HepG2 (cell line): ENCODE measurements around the gene SLC12A5. TPM values are rescaled to one million over a fixed set of nuclear protein-coding genes. Genes with fewer than 3 reads are reported as not detected.

ENCODE experiments used
- ATAC-seq: fragments of 200-7000 bp; cut with Tn5 transposase; 3 replicates; pipeline ENCODE4 v1.9.1; 2020; ENCODE audit warnings: mild to moderate bottlenecking, moderate library complexity
- BruUV-seq: library from RNA; stranded (reverse); fragments of 400-500 nt; replicated peaks from 2 replicates; lab custom pipeline; 2021; lab: Mats Ljungman, UMichigan
- CTCF ChIA-PET: fragments of 300-600 bp; formaldehyde crosslinking; extraction: SDS; loops from one replicate; lab custom pipeline; 2021; ENCODE audit warnings: low total read pairs, inconsistent platforms, low intra/inter-chr PET ratio; lab: Yijun Ruan, JAX
- POLR2A ChIA-PET: fragments of 350-600 bp; sonication (Branson Sonifier 250); formaldehyde crosslinking; loops from one replicate; lab custom pipeline; 2020; ENCODE audit warnings: antibody characterized with exemption, inconsistent platforms; lab: Yijun Ruan, JAX
- DNase-seq: peaks from one replicate; pipeline ENCODE4 v3.0.0-alpha.2; 2015; ENCODE audit warnings: low spot score
- FAIRE-seq: peaks from 3 replicates; lab custom pipeline; 2011; peaks lifted over from hg19 to GRCh38; lab: Jason Lieb, UNC
- H2AFZ ChIP-seq: one replicate; pipeline ENCODE4 v1.6.1; 2011; ENCODE audit warnings: low read length, inconsistent platforms
- H3K27ac ChIP-seq: fragments of 300-600 bp; 3 replicates; pipeline ENCODE4 v1.8.0; 2011; ENCODE audit warnings: mixed run types, mild to moderate bottlenecking, mixed read lengths, low read length, inconsistent platforms; ENCODE audit not compliant: insufficient read depth; ENCODE audit errors: extremely low read length
- H3K27me3 ChIP-seq, 2 experiments: fragments of 200-600 bp in 1 of 2; 2 replicates in 1 of 2; 3 replicates in 1 of 2; pipeline versions ENCODE4 v1.6.0 to v1.8.0; 2011; ENCODE audit warnings: low read length in 2 of 2, mild to moderate bottlenecking in 2 of 2, moderate library complexity in 2 of 2, inconsistent platforms in 1 of 2; ENCODE audit not compliant: insufficient read depth in 2 of 2, control insufficient read depth in 1 of 2
- H3K36me3 ChIP-seq, 2 experiments: fragments of 200-600 bp in 1 of 2; replicated peaks in 1 of 2; 2 replicates in 1 of 2; 3 replicates in 1 of 2; pipeline versions ENCODE4 v1.5.1 to v1.8.0; 2011; ENCODE audit warnings: low read length in 2 of 2, inconsistent platforms in 1 of 2; ENCODE audit not compliant: insufficient read depth in 2 of 2, control insufficient read depth in 1 of 2
- H3K4me1 ChIP-seq: 2 replicates; pipeline ENCODE4 v1.5.1; 2012; ENCODE audit warnings: low read length, inconsistent platforms; ENCODE audit not compliant: insufficient read depth
- H3K4me2 ChIP-seq: 2 replicates; pipeline ENCODE4 v1.6.0; 2011; ENCODE audit warnings: low read depth, low read length, inconsistent platforms
- H3K4me3 ChIP-seq, 3 experiments: fragments of 200-600 bp in 1 of 3; sonication (generic), shearing (Covaris generic) in 1 of 3; replicated peaks in 1 of 3; 2 replicates each; pipeline ENCODE4 v1.5.1; 2011 to 2016; ENCODE audit warnings: low read length in 3 of 3, inconsistent platforms in 2 of 3, low read depth in 2 of 3, mild to moderate bottlenecking in 2 of 3, control low read depth in 1 of 3, mixed read lengths in 1 of 3; ENCODE audit not compliant: insufficient read depth in 1 of 3
- H3K79me2 ChIP-seq: one replicate; pipeline ENCODE4 v1.6.1; 2011; ENCODE audit warnings: low read length, inconsistent platforms; ENCODE audit not compliant: insufficient read depth
- H3K9ac ChIP-seq: 2 replicates; pipeline ENCODE4 v1.6.0; 2011; ENCODE audit warnings: mild to moderate bottlenecking, low read depth, low read length, inconsistent platforms; ENCODE audit not compliant: insufficient read depth
- H3K9me3 ChIP-seq: 2 replicates; pipeline ENCODE4 v1.5.1; 2012; ENCODE audit warnings: mild to moderate bottlenecking, low read length
- H4K20me1 ChIP-seq: 2 replicates; pipeline ENCODE4 v1.6.0; 2011; ENCODE audit warnings: inconsistent platforms, mild to moderate bottlenecking, low read length, moderate library complexity; ENCODE audit not compliant: insufficient read depth
- NRL ChIP-seq: sonication (generic); formaldehyde crosslinking; IDR thresholded peaks from 2 replicates; pipeline ENCODE4 v1.5.0; 2020; ENCODE audit warnings: missing genetic modification reagents, mild to moderate bottlenecking, moderate library complexity, borderline replicate concordance
- PBX3 ChIP-seq: sonication (generic); formaldehyde crosslinking; IDR thresholded peaks from 2 replicates; pipeline ENCODE4 v1.8.1; 2023; ENCODE audit warnings: missing genetic modification reagents, inconsistent platforms, borderline replicate concordance
- RXRA ChIP-seq: sonication (generic); formaldehyde crosslinking; IDR thresholded peaks from 2 replicates; pipeline ENCODE4 v1.5.1; 2020; ENCODE audit warnings: missing genetic modification reagents
- ZNF619 ChIP-seq: sonication (generic); formaldehyde crosslinking; IDR thresholded peaks from 2 replicates; pipeline ENCODE4 v1.4.0; 2020; ENCODE audit warnings: mild to moderate bottlenecking, missing genetic modification reagents
- WGBS: methylation state at CpG from one replicate; pipeline ENCODE4 v1.1.6; 2017; ENCODE audit warnings: low lambda C conversion rate; 5-methylcytosine and 5-hydroxymethylcytosine counted together
- in situ Hi-C: cut with HindIII; loops from 2 replicates; pipeline ENCODE4 v1.10.0; 2017; ENCODE audit warnings: low pct_unique_long_range_greater_than_20kb; ENCODE audit not compliant: extremely low pct_ligation_motif_present
- intact Hi-C: fragments of 100-400 bp; cut with micrococcal nuclease; formaldehyde crosslinking; loops from one replicate; pipeline ENCODE4 v1.10.0; 2022; ENCODE audit not compliant: unreplicated experiment
- polyA plus RNA-seq, 8 experiments: library from polyadenylated mRNA; depleted of rRNA in 3 of 8; stranded (reverse) in 7 of 8; unstranded in 1 of 8; fragments of >200 nt; fragmentation: Illumina TruSeq in 4 of 8; extraction: Trizol in 4 of 8; gene quantifications; 2 replicates each; pipeline versions ENCODE4 v1.2.1 to v1.2.3, GENCODE V29; 2011 to 2016; ENCODE audit warnings: low read depth in 4 of 8, missing spikeins in 1 of 8, mixed read lengths in 1 of 8; ENCODE audit not compliant: insufficient read depth in 1 of 8
- total RNA-seq, 5 experiments: library from RNA; depleted of rRNA; stranded (reverse); fragments of >200 nt; fragmentation: Illumina TruSeq; extraction: Trizol; gene quantifications; 2 replicates each; pipeline ENCODE4 v1.2.3, GENCODE V29; 2016; ENCODE audit warnings: low read depth in 1 of 5
- TF ChIP-seq, protein P1 (sequence below): sonication (generic); formaldehyde crosslinking; IDR thresholded peaks from 2 replicates; pipeline ENCODE4 v1.4.0; 2020; ENCODE audit warnings: missing genetic modification reagents

The SLC12A5 gene
- total and polyA plus RNA-seq, 2 of the 13 experiments (the other 11 are each of a cell fraction or from before 2014, with no cell fraction given), result 4.3 to 5.4 TPM

- BruUV-seq, result no TSS peak
- no peak overlapping the region for H3K27ac ChIP-seq
- no peaks in the 10 kb centered on the region for H3K36me3 ChIP-seq
- no peak overlapping the region for H3K4me3 ChIP-seq
- H3K9me3 ChIP-seq, result no peaks in the 10 kb centered on the region
- peaks cover 7 to 46% of the 10 kb centered on the region in 2 experiments; a peak in 4 of 5 replicates for H3K27me3 ChIP-seq
- no peak overlapping the region for H2AFZ ChIP-seq
- no peak for FAIRE-seq
- no peaks in the 10 kb centered on the region for H3K79me2 ChIP-seq
- POLR2A ChIA-PET, result no interaction called here
- H3K4me1 ChIP-seq, result no peaks in the 10 kb centered on the region
- CTCF ChIA-PET, result no interaction called here
- no peak overlapping the region for H3K4me2 ChIP-seq
- in situ Hi-C loops (no loop called here), intact Hi-C loops (no loop called here)
- no peak overlapping the region for H3K9ac ChIP-seq
- no peak for DNase-seq
- ATAC-seq, result no peak
- TF ChIP-seq, protein P1, sequence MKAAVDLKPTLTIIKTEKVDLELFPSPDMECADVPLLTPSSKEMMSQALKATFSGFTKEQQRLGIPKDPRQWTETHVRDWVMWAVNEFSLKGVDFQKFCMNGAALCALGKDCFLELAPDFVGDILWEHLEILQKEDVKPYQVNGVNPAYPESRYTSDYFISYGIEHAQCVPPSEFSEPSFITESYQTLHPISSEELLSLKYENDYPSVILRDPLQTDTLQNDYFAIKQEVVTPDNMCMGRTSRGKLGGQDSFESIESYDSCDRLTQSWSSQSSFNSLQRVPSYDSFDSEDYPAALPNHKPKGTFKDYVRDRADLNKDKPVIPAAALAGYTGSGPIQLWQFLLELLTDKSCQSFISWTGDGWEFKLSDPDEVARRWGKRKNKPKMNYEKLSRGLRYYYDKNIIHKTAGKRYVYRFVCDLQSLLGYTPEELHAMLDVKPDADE (CRISPR knock-in tag), result no peak
- TF ChIP-seq RXRA (no peak), PBX3 (CRISPR knock-in tag) (no peak), ZNF619 (CRISPR knock-in tag) (no peak), NRL (CRISPR knock-in tag) (no peak)
- 62% methylated on average over 14 of the region's 14 CpGs for WGBS
- H4K20me1 ChIP-seq, result no peaks in the 10 kb centered on the region
Measured at GRCh38 chr20:46108976-46109375, 80.0 kb downstream of the SLC12A5 start.

Other genes with a start within 250 kb of the SLC12A5 start
- 0.40 and 0.58 TPM in 2 replicates for gene WFDC3, start 237.3 kb upstream of the SLC12A5 start, total RNA-seq (2016; rRNA removed; fragmentation: Illumina TruSeq; extraction: Trizol)
- gene WFDC3, start 237.3 kb upstream of the SLC12A5 start, polyA plus RNA-seq (2011; rRNA removed), result 0.33 TPM in 1 of 2 replicates, not detected in the other
- 23.2 and 40.1 TPM in 2 replicates for gene DNTTIP1, start 237.3 kb upstream of the SLC12A5 start, total RNA-seq (2016; rRNA removed; fragmentation: Illumina TruSeq; extraction: Trizol)
- 56.7 and 56.8 TPM in 2 replicates for gene DNTTIP1, start 237.3 kb upstream of the SLC12A5 start, polyA plus RNA-seq (2011; rRNA removed)
- gene UBE2C, start 216.6 kb upstream of the SLC12A5 start, total RNA-seq (2016; rRNA removed; fragmentation: Illumina TruSeq; extraction: Trizol), result 123 and 139 TPM in 2 replicates
- gene UBE2C, start 216.6 kb upstream of the SLC12A5 start, polyA plus RNA-seq (2011; rRNA removed), result 58.6 and 100 TPM in 2 replicates
- gene TNNC2, start 201.9 kb upstream of the SLC12A5 start, total RNA-seq (2016; rRNA removed; fragmentation: Illumina TruSeq; extraction: Trizol), result 4.7 and 7.1 TPM in 2 replicates
- gene TNNC2, start 201.9 kb upstream of the SLC12A5 start, polyA plus RNA-seq (2011; rRNA removed), result 1.8 and 2.5 TPM in 2 replicates
- 9.3 and 12.8 TPM in 2 replicates for gene SNX21, start 195.4 kb upstream of the SLC12A5 start, total RNA-seq (2016; rRNA removed; fragmentation: Illumina TruSeq; extraction: Trizol)
- gene SNX21, start 195.4 kb upstream of the SLC12A5 start, polyA plus RNA-seq (2011; rRNA removed), result 7.7 and 9.3 TPM in 2 replicates
- 31.4 and 39.1 TPM in 2 replicates for gene ACOT8, start 171.8 kb upstream of the SLC12A5 start, total RNA-seq (2016; rRNA removed; fragmentation: Illumina TruSeq; extraction: Trizol)
- gene ACOT8, start 171.8 kb upstream of the SLC12A5 start, polyA plus RNA-seq (2011; rRNA removed), result 45.5 and 54.4 TPM in 2 replicates
- 5.8 and 7.3 TPM in 2 replicates for gene ZSWIM3, start 171.6 kb upstream of the SLC12A5 start, total RNA-seq (2016; rRNA removed; fragmentation: Illumina TruSeq; extraction: Trizol)
- 5.2 and 7.1 TPM in 2 replicates for gene ZSWIM3, start 171.6 kb upstream of the SLC12A5 start, polyA plus RNA-seq (2011; rRNA removed)
- gene ZSWIM1, start 148.0 kb upstream of the SLC12A5 start, total RNA-seq (2016; rRNA removed; fragmentation: Illumina TruSeq; extraction: Trizol), result 11.7 and 16.5 TPM in 2 replicates
- gene ZSWIM1, start 148.0 kb upstream of the SLC12A5 start, polyA plus RNA-seq (2011; rRNA removed), result 9.0 and 9.5 TPM in 2 replicates
- gene SPATA25, start 141.6 kb upstream of the SLC12A5 start, total RNA-seq (2016; rRNA removed; fragmentation: Illumina TruSeq; extraction: Trizol), result 3.3 and 7.6 TPM in 2 replicates
- 4.8 and 8.9 TPM in 2 replicates for gene SPATA25, start 141.6 kb upstream of the SLC12A5 start, polyA plus RNA-seq (2011; rRNA removed)
- gene NEURL2, start 138.0 kb upstream of the SLC12A5 start, total RNA-seq (2016; rRNA removed; fragmentation: Illumina TruSeq; extraction: Trizol), result 4.1 and 9.7 TPM in 2 replicates
- 7.2 and 12.2 TPM in 2 replicates for gene NEURL2, start 138.0 kb upstream of the SLC12A5 start, polyA plus RNA-seq (2011; rRNA removed)
- gene CTSA, start 137.9 kb upstream of the SLC12A5 start, total RNA-seq (2016; rRNA removed; fragmentation: Illumina TruSeq; extraction: Trizol), result 63.8 and 202 TPM in 2 replicates
- gene CTSA, start 137.9 kb upstream of the SLC12A5 start, polyA plus RNA-seq (2011; rRNA removed), result 222 and 231 TPM in 2 replicates
- gene PLTP, start 117.1 kb upstream of the SLC12A5 start, total RNA-seq (2016; rRNA removed; fragmentation: Illumina TruSeq; extraction: Trizol), result 7.0 and 16.9 TPM in 2 replicates
- 28.6 and 30.7 TPM in 2 replicates for gene PLTP, start 117.1 kb upstream of the SLC12A5 start, polyA plus RNA-seq (2011; rRNA removed)
- 18.5 and 20.9 TPM in 2 replicates for gene PCIF1, start 94.5 kb upstream of the SLC12A5 start, total RNA-seq (2016; rRNA removed; fragmentation: Illumina TruSeq; extraction: Trizol)
- gene PCIF1, start 94.5 kb upstream of the SLC12A5 start, polyA plus RNA-seq (2011; rRNA removed), result 21.6 and 24.4 TPM in 2 replicates
- gene ZNF335, start 57.0 kb upstream of the SLC12A5 start, total RNA-seq (2016; rRNA removed; fragmentation: Illumina TruSeq; extraction: Trizol), result 6.0 and 13.7 TPM in 2 replicates
- gene ZNF335, start 57.0 kb upstream of the SLC12A5 start, polyA plus RNA-seq (2011; rRNA removed), result 9.7 and 12.3 TPM in 2 replicates
- gene MMP9, start 20.3 kb upstream of the SLC12A5 start, total RNA-seq (2016; rRNA removed; fragmentation: Illumina TruSeq; extraction: Trizol), result not detected in 2 replicates
- 0.03 TPM in 1 of 2 replicates, not detected in the other for gene MMP9, start 20.3 kb upstream of the SLC12A5 start, polyA plus RNA-seq (2011; rRNA removed)
- 28.4 and 37.7 TPM in 2 replicates for gene NCOA5, start 60.7 kb downstream of the SLC12A5 start, total RNA-seq (2016; rRNA removed; fragmentation: Illumina TruSeq; extraction: Trizol)
- 16.5 and 17.5 TPM in 2 replicates for gene NCOA5, start 60.7 kb downstream of the SLC12A5 start, polyA plus RNA-seq (2011; rRNA removed)
- 2.2 and 4.6 TPM in 2 replicates for gene CD40, start 89.1 kb downstream of the SLC12A5 start, total RNA-seq (2016; rRNA removed; fragmentation: Illumina TruSeq; extraction: Trizol)
- 13.4 TPM in 2 replicates for gene CD40, start 89.1 kb downstream of the SLC12A5 start, polyA plus RNA-seq (2011; rRNA removed)